ENCODE data around the gene PEAK1.

Gene PEAK1

DNA sequence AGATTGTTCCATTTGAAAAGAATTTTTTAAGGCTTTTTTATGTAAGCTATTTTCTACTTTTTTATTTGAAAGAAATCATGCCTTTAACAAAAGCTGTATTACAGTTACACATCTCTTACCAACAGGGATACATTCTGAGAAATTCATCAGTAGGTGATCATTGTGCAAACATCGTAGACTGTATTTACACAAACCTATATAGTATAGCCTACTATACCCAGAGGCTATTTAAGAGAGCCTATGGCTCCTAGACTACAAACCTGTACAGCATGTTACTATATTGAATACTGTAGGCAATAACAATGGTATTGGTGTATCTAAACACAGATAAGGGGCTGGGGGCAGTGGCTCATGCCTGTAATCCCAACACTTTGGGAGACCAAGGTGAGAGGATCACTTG lies 43.1 kb downstream of the PEAK1 start:
- Mint-ChIP-seq H3K4me1 (no peaks in the 10 kb centered on the region), H3K9me3 (no peaks in the 10 kb centered on the region), H3K27me3 (no peaks in the 10 kb centered on the region), H3K4me3 (no peak overlapping the region), H3K36me3 (no peaks in the 10 kb centered on the region), H3K27ac (no peak overlapping the region)
- CTCF ChIA-PET: no interaction called here
- DNase-seq: no peak

DNA sequence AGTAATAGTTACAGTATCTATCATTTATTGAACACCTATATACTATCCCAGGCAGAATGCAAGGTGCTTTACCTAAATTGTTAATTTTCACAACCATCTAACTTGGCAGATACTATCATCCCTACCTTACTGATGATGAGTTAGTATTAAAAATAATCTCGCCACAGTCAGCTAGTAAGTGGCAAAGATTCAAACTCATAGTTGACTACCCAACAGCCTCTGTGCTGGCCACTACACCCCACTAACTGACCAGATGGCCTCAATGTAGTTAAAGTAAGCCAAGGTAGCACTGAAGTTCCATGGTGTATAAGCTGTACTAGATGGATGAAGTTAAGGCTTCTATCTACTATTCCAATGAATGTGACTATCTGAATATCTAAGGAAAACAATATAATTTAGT lies 44.8 kb downstream of the PEAK1 start:
- DNase-seq: no peak
- Mint-ChIP-seq H3K36me3 (no peaks in the 10 kb centered on the region), H3K4me3 (no peak overlapping the region), H3K4me1 (no peaks in the 10 kb centered on the region), H3K27ac (no peak overlapping the region), H3K9me3 (no peaks in the 10 kb centered on the region), H3K27me3 (no peaks in the 10 kb centered on the region)
- CTCF ChIA-PET: no interaction called here

DNA sequence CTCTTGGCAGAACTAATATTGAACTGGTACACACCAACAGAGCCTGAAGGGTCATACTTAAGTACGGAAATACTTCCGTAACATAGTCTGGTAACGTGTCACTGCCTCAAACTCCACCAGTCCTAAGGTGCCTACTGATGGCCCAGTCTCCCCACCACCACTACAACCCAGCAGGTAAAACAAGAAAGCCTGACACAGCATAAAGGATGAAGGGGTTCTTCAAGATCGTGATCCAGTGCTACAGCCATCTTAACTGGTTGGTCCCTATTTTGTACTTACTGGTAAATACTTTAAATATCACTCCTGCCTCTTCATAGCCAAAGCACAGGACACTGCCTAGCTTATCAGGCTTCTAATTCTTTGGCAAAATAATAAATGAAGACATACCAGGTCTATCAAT lies 46.5 kb downstream of the PEAK1 start:
- Mint-ChIP-seq H3K27me3 (no peaks in the 10 kb centered on the region), H3K27ac (no peak overlapping the region), H3K4me3 (no peak overlapping the region), H3K36me3 (no peaks in the 10 kb centered on the region), H3K9me3 (no peaks in the 10 kb centered on the region), H3K4me1 (no peaks in the 10 kb centered on the region)
- no peak for DNase-seq
- CTCF ChIA-PET: no interaction called here

- no peaks in the 10 kb centered on the region for H3K27me3 Mint-ChIP-seq
- H3K4me3 Mint-ChIP-seq: no peak overlapping the region
- H3K9me3 Mint-ChIP-seq: no peaks in the 10 kb centered on the region
- no peak overlapping the region for H3K27ac Mint-ChIP-seq
- no peak for DNase-seq
- H3K36me3 Mint-ChIP-seq: no peaks in the 10 kb centered on the region
- CTCF ChIA-PET: no interaction called here
- no peaks in the 10 kb centered on the region for H3K4me1 Mint-ChIP-seq
These were observed 47.9 kb downstream of the PEAK1 start for GRCh38 chr15:77371850-77372563.

DNA sequence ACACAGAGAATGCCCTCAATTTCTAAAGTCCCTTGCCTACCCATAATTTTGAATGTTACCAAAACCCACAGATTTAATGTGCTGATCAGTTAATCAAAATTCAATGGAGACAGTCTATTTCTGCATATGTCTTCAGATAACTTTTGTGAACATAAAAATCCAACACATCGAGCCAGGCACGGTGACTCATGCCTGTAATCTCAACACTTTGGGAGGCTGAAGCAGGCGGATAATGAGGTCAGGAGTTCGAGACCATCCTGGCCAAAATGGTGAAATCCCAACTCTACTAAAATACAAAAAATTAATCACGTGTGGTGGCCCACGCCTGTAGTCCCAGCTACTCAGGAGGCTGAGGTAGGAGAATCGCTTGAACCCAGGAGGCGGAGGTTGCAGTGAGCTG lies 49.3 kb downstream of the PEAK1 start:
- no peaks in the 10 kb centered on the region for H3K4me1 Mint-ChIP-seq
- H3K9me3 Mint-ChIP-seq: no peaks in the 10 kb centered on the region
- DNase-seq: no peak
- no peak overlapping the region for H3K27ac Mint-ChIP-seq
- CTCF ChIA-PET: no interaction called here
- H3K4me3 Mint-ChIP-seq: no peak overlapping the region
- no peaks in the 10 kb centered on the region for H3K36me3 Mint-ChIP-seq
- H3K27me3 Mint-ChIP-seq: no peaks in the 10 kb centered on the region

DNA sequence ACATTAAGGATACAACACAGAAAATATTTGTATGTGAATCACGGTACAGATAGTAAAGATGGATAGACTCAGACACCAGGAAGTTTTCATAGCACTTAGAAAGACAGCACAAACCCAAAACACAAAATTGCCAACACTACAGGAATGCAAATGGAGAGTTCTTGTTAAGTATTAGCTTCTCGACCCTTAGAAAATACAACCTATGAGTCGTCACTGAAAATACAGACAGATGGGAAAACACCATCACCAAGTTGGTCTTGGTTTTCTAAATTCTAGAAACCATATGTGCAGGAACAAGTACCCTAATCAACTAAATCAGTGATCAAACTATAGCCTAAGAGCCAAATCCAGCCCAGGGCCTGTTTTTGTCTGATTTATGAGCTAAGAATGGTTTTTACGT lies 50.7 kb downstream of the PEAK1 start:
- CTCF ChIA-PET: no interaction called here
- Mint-ChIP-seq H3K9me3 (no peaks in the 10 kb centered on the region), H3K36me3 (no peaks in the 10 kb centered on the region), H3K27ac (no peak overlapping the region), H3K4me1 (no peaks in the 10 kb centered on the region), H3K4me3 (no peak overlapping the region), H3K27me3 (no peaks in the 10 kb centered on the region)
- no peak for DNase-seq

GRCh38 chr15:77367631-77368030 lies 52.3 kb downstream of the PEAK1 start:
- CTCF ChIA-PET: no interaction called here
- H3K4me3 Mint-ChIP-seq: no peak overlapping the region
- no peak overlapping the region for H3K27ac Mint-ChIP-seq
- H3K4me1 Mint-ChIP-seq: no peaks in the 10 kb centered on the region
- no peaks in the 10 kb centered on the region for H3K9me3 Mint-ChIP-seq
- DNase-seq: no peak
- H3K36me3 Mint-ChIP-seq: peaks cover 3% of the 10 kb centered on the region
- no peaks in the 10 kb centered on the region for H3K27me3 Mint-ChIP-seq

- DNase-seq: no peak
- H3K36me3 Mint-ChIP-seq: peaks cover 3% of the 10 kb centered on the region
- H3K4me3 Mint-ChIP-seq: no peak overlapping the region
- CTCF ChIA-PET: interaction anchor here (0.6 kb wide), 1 partner anchor 63 kb away, joined by 3 read pairs; no protein-coding TSS in a partner anchor
- no peaks in the 10 kb centered on the region for H3K27me3 Mint-ChIP-seq
- no peaks in the 10 kb centered on the region for H3K4me1 Mint-ChIP-seq
- H3K9me3 Mint-ChIP-seq: no peaks in the 10 kb centered on the region
- no peak overlapping the region for H3K27ac Mint-ChIP-seq
These were observed 58.4 kb downstream of the PEAK1 start for GRCh38 chr15:77361456-77361855.

DNA sequence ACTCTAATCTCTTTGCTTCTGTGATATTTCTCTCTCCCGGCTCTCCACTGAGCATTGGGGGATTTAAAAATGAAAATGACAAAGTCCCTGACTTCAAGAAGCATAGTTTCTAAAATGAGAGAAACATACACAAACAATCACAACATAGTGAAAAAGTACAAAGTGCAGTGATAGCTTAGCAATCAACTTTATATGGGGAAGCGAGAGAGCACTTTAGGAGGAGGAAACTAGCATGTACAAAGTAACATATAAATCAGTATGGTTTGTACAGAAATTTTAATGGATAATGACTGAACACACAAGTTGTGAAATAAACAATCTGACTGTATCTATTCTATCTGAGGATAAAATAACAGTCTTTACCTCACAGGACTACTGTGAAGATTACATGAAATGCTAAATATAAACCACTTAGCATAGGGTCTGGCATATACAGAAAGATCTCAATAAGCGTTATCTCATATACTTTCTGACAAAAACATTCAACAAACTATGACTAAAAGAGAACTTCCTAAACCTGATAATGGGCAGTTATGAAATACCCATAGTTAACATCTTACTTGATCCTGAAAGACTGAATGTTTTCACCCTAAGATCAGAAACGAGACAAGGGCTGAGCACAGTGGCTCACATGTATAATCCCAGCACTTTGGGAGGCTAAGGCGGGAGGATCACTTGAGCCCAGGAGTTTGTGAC lies 61.2 kb downstream of the PEAK1 start:
- Mint-ChIP-seq H3K27ac (no peak overlapping the region), H3K36me3 (peaks cover 3% of the 10 kb centered on the region)

DNA sequence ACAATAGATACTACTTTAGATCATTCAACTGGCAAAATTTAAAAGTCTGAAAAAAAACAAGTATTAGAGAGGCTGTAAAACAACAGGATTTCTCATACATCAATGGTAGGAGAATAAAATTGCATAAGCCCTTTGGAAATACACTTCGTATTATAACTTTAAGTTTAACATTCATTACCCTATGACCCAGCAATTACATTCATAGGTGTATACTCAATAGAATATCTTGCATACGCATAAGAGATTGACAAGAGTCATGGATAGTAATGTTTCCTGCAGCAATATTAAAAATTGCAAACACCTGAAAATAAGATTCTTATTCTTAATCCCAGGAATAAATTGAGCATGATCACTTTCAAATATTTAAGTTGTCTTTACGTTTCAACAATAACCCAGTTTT lies 63.6 kb downstream of the PEAK1 start:
- H3K27ac Mint-ChIP-seq: no peak overlapping the region

More for the DNA sequence above, 61.2 kb downstream of the PEAK1 start:
- no peak overlapping the region for H3K4me3 Mint-ChIP-seq
- H3K9me3 Mint-ChIP-seq: no peaks in the 10 kb centered on the region
- no peak for DNase-seq
- H3K27me3 Mint-ChIP-seq: no peaks in the 10 kb centered on the region
- CTCF ChIA-PET: no interaction called here
- H3K4me1 Mint-ChIP-seq: peaks cover 7% of the 10 kb centered on the region

DNA sequence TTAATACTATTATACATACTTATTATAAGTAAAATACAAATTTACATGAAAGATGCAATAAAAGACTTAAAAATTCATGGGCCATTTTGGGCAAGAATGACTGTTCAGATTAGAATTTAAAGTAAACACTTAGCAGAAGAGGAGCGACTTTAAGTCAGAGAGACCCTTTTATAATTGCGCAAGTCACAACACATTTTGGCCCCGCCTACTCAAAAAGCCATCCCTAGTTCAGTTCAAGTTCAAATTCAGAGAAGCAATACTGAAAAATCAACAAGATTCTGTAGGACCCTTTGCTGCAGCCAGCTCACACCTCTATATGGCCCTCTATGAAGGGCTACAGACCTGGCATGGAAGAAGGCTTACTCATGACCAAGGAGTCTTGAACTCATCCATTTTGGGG lies 64.6 kb downstream of the PEAK1 start:
- Mint-ChIP-seq H3K36me3 (no peaks in the 10 kb centered on the region), H3K27ac (no peak overlapping the region), H3K4me3 (no peak overlapping the region), H3K4me1 (peaks cover 7% of the 10 kb centered on the region), H3K27me3 (no peaks in the 10 kb centered on the region), H3K9me3 (no peaks in the 10 kb centered on the region)
- CTCF ChIA-PET: no interaction called here
- DNase-seq: no peak

More for the DNA sequence above, 63.6 kb downstream of the PEAK1 start:
- CTCF ChIA-PET: no interaction called here
- H3K36me3 Mint-ChIP-seq: no peaks in the 10 kb centered on the region
- DNase-seq: no peak
- H3K27me3 Mint-ChIP-seq: no peaks in the 10 kb centered on the region
- no peaks in the 10 kb centered on the region for H3K9me3 Mint-ChIP-seq
- H3K4me3 Mint-ChIP-seq: no peak overlapping the region
- H3K4me1 Mint-ChIP-seq: peaks cover 7% of the 10 kb centered on the region

DNA sequence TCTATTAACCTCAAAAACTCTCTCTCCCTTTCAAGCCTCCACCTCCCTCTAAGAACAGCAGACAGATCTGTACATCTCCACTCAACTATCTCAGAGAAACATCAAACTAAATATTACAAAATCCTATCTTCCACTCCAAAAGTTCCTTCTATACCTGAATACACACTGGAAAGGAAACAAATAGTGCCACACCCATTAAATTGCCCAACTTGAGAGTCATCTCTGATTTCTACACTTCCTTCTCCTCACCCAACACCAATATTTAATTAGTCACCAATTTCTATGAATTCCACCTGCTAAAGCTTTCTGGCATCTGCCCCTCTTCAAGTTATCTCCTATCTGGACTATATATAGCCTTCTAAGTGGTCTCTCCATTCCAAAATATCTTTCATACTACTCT lies 65.8 kb downstream of the PEAK1 start:
- CTCF ChIA-PET: no interaction called here
- H3K4me1 Mint-ChIP-seq: peaks cover 7% of the 10 kb centered on the region
- H3K4me3 Mint-ChIP-seq: no peak overlapping the region
- no peak for DNase-seq
- no peaks in the 10 kb centered on the region for H3K9me3 Mint-ChIP-seq
- H3K27ac Mint-ChIP-seq: no peak overlapping the region
- H3K27me3 Mint-ChIP-seq: no peaks in the 10 kb centered on the region
- H3K36me3 Mint-ChIP-seq: no peaks in the 10 kb centered on the region

DNA sequence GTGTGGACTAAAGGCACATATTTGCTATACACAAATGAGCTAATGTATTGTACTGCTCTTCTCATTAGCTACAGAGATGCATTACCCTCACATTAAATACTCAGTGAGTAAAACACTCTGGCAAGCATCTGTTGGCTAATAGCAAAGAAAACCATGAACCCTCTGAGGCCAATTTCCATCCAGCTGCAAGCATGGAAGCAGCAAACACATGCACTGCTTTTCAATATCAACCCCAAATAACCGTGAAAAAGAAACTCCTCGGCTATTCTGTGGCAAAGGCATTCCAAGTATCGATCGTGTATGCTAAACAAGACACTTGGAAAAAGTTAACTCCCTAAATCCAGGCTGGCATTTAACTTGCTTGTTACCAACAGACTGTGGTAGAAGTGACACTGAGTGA lies 67.0 kb downstream of the PEAK1 start:
- no peaks in the 10 kb centered on the region for H3K9me3 Mint-ChIP-seq
- H3K4me1 Mint-ChIP-seq: peaks cover 7% of the 10 kb centered on the region
- no peak overlapping the region for H3K27ac Mint-ChIP-seq
- H3K27me3 Mint-ChIP-seq: no peaks in the 10 kb centered on the region
- no peaks in the 10 kb centered on the region for H3K36me3 Mint-ChIP-seq
- CTCF ChIA-PET: no interaction called here
- H3K4me3 Mint-ChIP-seq: no peak overlapping the region
- DNase-seq: no peak

- no peak for DNase-seq
- no peak overlapping the region for H3K27ac Mint-ChIP-seq
- H3K36me3 Mint-ChIP-seq: peaks cover 2% of the 10 kb centered on the region
- CTCF ChIA-PET: no interaction called here
- peaks cover 7% of the 10 kb centered on the region for H3K4me1 Mint-ChIP-seq
- H3K27me3 Mint-ChIP-seq: no peaks in the 10 kb centered on the region
- H3K9me3 Mint-ChIP-seq: no peaks in the 10 kb centered on the region
- no peak overlapping the region for H3K4me3 Mint-ChIP-seq
These were observed 69.1 kb downstream of the PEAK1 start for GRCh38 chr15:77350792-77351191.

DNA sequence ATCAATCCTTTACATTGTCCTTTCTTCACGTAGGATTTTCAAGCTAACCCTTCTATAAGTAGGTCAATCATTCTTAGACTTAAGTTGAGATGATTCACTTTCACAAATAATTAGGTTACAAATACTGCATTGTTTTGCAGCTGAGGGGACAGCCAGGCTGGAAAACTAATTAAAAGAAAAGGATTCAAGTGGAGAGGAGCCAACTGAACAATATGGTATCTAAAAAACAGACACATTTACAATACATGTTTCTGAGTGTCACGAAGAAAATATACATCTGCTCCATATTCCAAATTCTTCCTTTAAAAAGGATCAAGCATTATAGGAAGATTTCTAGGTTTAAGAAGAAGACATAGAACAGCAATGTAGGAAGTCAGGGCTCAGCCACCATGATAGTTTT lies 70.2 kb downstream of the PEAK1 start:
- H3K4me1 Mint-ChIP-seq: peaks cover 7% of the 10 kb centered on the region
- H3K4me3 Mint-ChIP-seq: no peak overlapping the region
- H3K9me3 Mint-ChIP-seq: no peaks in the 10 kb centered on the region
- no peak overlapping the region for H3K27ac Mint-ChIP-seq
- no peak for DNase-seq
- H3K27me3 Mint-ChIP-seq: no peaks in the 10 kb centered on the region
- peaks cover 4% of the 10 kb centered on the region for H3K36me3 Mint-ChIP-seq
- CTCF ChIA-PET: no interaction called here

All from activated naive CD4-positive, alpha-beta T cell treated with anti-CD3 and anti-CD28 coated beads, Interleukin-2, amount 10 ng/mL, durations not matched to agents 7 days and 5 days (primary cell).